B cell (primary cell): ENCODE data around the gene MBNL2. TPM values are rescaled to one million over a fixed set of nuclear protein-coding genes. Genes with fewer than 3 reads are reported as not detected.

ENCODE experiments used
- ATAC-seq: fragments of 200-7000 bp; cut with Tn5 transposase; one replicate; pipeline ENCODE4 v1.10.0; 2021; ENCODE audit warnings: low read depth, mild to moderate bottlenecking, moderate number of reproducible peaks, moderate library complexity
- CTCF ChIA-PET: fragments of 350-600 bp; sonication (Branson Sonifier 250); formaldehyde crosslinking; loops from one replicate; lab custom pipeline; 2021; ENCODE audit warnings: antibody characterized with exemption, inconsistent platforms; lab: Charles Lee
- POLR2A ChIA-PET: fragments of 350-600 bp; sonication (Branson Sonifier 250); formaldehyde crosslinking; loops from one replicate; lab custom pipeline; 2021; ENCODE audit warnings: antibody characterized with exemption; lab: Charles Lee
- DNase-seq: peaks from one replicate; pipeline ENCODE4 v3.0.0; 2013
- H2AFZ ChIP-seq: 2 replicates; pipeline ENCODE4 v1.6.1; 2012; ENCODE audit warnings: mild to moderate bottlenecking, low read depth, low read length; ENCODE audit not compliant: insufficient read depth, poor library complexity, severe bottlenecking
- H3K27ac ChIP-seq, 2 donors: 1 replicate in 1 of 2; 2 replicates in 1 of 2; pipeline ENCODE4 v1.5.1; 2012 to 2013; ENCODE audit warnings: low read length in 2 of 2, mild to moderate bottlenecking in 2 of 2, moderate library complexity in 1 of 2
- H3K27me3 ChIP-seq, 4 experiments: fragments of 200-600 bp in 1 of 4; sonication (generic) in 1 of 4; replicated peaks in 1 of 4; 1 replicate in 2 of 4; 2 replicates in 2 of 4; pipeline versions ENCODE4 v1.6.1 to v1.7.0; 2013 to 2016; ENCODE audit warnings: low read length in 3 of 4, mild to moderate bottlenecking in 2 of 4, mixed read lengths in 1 of 4, moderate library complexity in 1 of 4; ENCODE audit not compliant: insufficient read depth in 4 of 4, control insufficient read depth in 3 of 4; ENCODE audit errors: control extremely low read depth in 1 of 4
- H3K36me3 ChIP-seq, 2 experiments: replicated peaks in 1 of 2; 1 replicate in 1 of 2; 2 replicates in 1 of 2; pipeline versions ENCODE4 v1.6.1 to v1.7.1; 2013; ENCODE audit warnings: low read length in 1 of 2; ENCODE audit not compliant: insufficient read depth in 2 of 2, control insufficient read depth in 1 of 2; ENCODE audit errors: control extremely low read depth in 1 of 2, extremely low read depth in 1 of 2
- H3K4me1 ChIP-seq, 2 donors: fragments of 200-600 bp in 1 of 2; sonication (generic) in 1 of 2; 1 replicate in 1 of 2; 2 replicates in 1 of 2; pipeline versions ENCODE4 v1.5.1 to v1.6.1; 2013 to 2017; ENCODE audit warnings: low read length in 2 of 2; ENCODE audit not compliant: control insufficient read depth in 2 of 2, insufficient read depth in 2 of 2
- H3K4me2 ChIP-seq: replicated peaks from 2 replicates; pipeline ENCODE3; 2012; ENCODE audit warnings: mild to moderate bottlenecking, low read depth, low read length; ENCODE audit not compliant: poor library complexity, severe bottlenecking
- H3K4me3 ChIP-seq, 5 experiments: fragments of 200-600 bp in 1 of 5; sonication (generic) in 1 of 5; 1 replicate in 3 of 5; 2 replicates in 2 of 5; pipeline versions ENCODE4 v1.5.1 to v1.7.0; 2011 to 2016; ENCODE audit warnings: low read length in 4 of 5, mild to moderate bottlenecking in 4 of 5, low read depth in 2 of 5, control low read depth in 1 of 5, moderate library complexity in 1 of 5; ENCODE audit not compliant: insufficient read depth in 1 of 5; ENCODE audit errors: control extremely low read depth in 1 of 5, extremely low read depth in 1 of 5
- H3K79me2 ChIP-seq: fragments of 200-600 bp; sonication (generic); one replicate; pipeline ENCODE4 v1.6.0; 2016; ENCODE audit warnings: low read length; ENCODE audit not compliant: control insufficient read depth, insufficient read depth
- H3K9ac ChIP-seq: fragments of 200-600 bp; sonication (generic); 2 replicates; pipeline ENCODE4 v1.6.1; 2017; ENCODE audit warnings: mild to moderate bottlenecking, low read length, moderate library complexity
- H3K9me3 ChIP-seq, 3 donors: one replicate each; pipeline versions ENCODE4 v1.6.1 to v1.7.1; 2013; ENCODE audit warnings: low read length in 2 of 3; ENCODE audit not compliant: control insufficient read depth in 2 of 3, insufficient read depth in 1 of 3; ENCODE audit errors: control extremely low read depth in 1 of 3
- H4K20me1 ChIP-seq: 2 replicates; pipeline ENCODE4 v1.6.0; 2012; ENCODE audit warnings: mild to moderate bottlenecking, low read length; ENCODE audit not compliant: insufficient read depth, control insufficient read depth, poor library complexity, severe bottlenecking
- H3K27ac Mint-ChIP-seq: one replicate; pipeline ENCODE4 v1.8.0; 2021; ENCODE audit warnings: mixed read lengths
- H3K27me3 Mint-ChIP-seq: one replicate; pipeline ENCODE4 v1.8.0; 2021; ENCODE audit warnings: mixed read lengths
- H3K4me1 Mint-ChIP-seq: one replicate; pipeline ENCODE4 v1.8.0; 2021; ENCODE audit warnings: mixed read lengths
- H3K4me3 Mint-ChIP-seq: one replicate; pipeline ENCODE4 v1.8.0; 2021; ENCODE audit warnings: mixed read lengths
- H3K9me3 Mint-ChIP-seq: one replicate; pipeline ENCODE4 v1.8.0; 2022; ENCODE audit warnings: mixed read lengths; ENCODE audit not compliant: insufficient read depth
- EZH2 ChIP-seq: IDR thresholded peaks from 2 replicates; pipeline ENCODE4 v1.6.1; 2012; ENCODE audit warnings: borderline replicate concordance, low read depth, mild to moderate bottlenecking, moderate library complexity, low read length; ENCODE audit not compliant: insufficient read depth, poor library complexity, severe bottlenecking
- WGBS: methylation state at CpG from one replicate; pipeline ENCODE4 v1.1.5; 2013; ENCODE audit warnings: missing lambda C conversion rate; ENCODE audit not compliant: insufficient coverage; 5-methylcytosine and 5-hydroxymethylcytosine counted together
- intact Hi-C: fragments of 100-400 bp; cut with micrococcal nuclease; formaldehyde crosslinking; loops from one replicate; pipeline ENCODE4 v1.10.0; 2022
- polyA plus RNA-seq: library from polyadenylated mRNA; depleted of rRNA; stranded (reverse); fragments of >200 nt; gene quantifications from 2 replicates; pipeline ENCODE4 v1.2.3, GENCODE V29; 2012
- total RNA-seq, 2 donors: library from RNA; stranded (reverse); fragments of 120-200 nt in 1 of 2; gene quantifications; 1 replicate in 1 of 2; 2 replicates in 1 of 2; pipeline versions ENCODE4 v1.2.3 to v1.2.4, GENCODE V29; 2013 to 2022
- TF ChIP-seq, protein P1 (sequence below): fragments of 200-600 bp; IDR thresholded peaks from one replicate; pipeline ENCODE4 v1.8.0; 2022; ENCODE audit warnings: antibody characterized with exemption, mild to moderate bottlenecking

MBNL2 gene
- total and polyA plus RNA-seq, 2 donors (not counting 1 experiment from before 2014, with no cell fraction given), result 6.9 to 50.1 TPM

GRCh38 chr13:97238883-97239282 lies 16.8 kb downstream of the MBNL2 start:
- H3K4me3 Mint-ChIP-seq, result no peak overlapping the region
- Histone ChIP-seq H4K20me1 (peaks cover 100% of the 10 kb centered on the region), H3K9me3 (no peaks in the 10 kb centered on the region), H3K36me3 (peaks cover 0 to 37% of the 10 kb centered on the region in 2 experiments), H3K79me2 (peaks cover 98% of the 10 kb centered on the region), H3K4me3 (no peak overlapping the region), H3K9ac (no peak overlapping the region), H3K4me1 (peaks cover 0 to 2% of the 10 kb centered on the region in 2 donors), H3K4me2 (no peak overlapping the region), H2AFZ (no peak overlapping the region), H3K27ac (no peak overlapping the region), H3K27me3 (no peaks in the 10 kb centered on the region)
- ATAC-seq (no peak), DNase-seq (no peak)
- H3K27me3 Mint-ChIP-seq, result no peaks in the 10 kb centered on the region
- ChIA-PET CTCF (no interaction called here), POLR2A (no interaction called here)
- intact Hi-C loops, result no loop called here
- no peaks in the 10 kb centered on the region for H3K9me3 Mint-ChIP-seq
- WGBS, result 100% methylated on average over 3 of the region's 4 CpGs
- H3K27ac Mint-ChIP-seq, result no peak overlapping the region
- no peak for TF ChIP-seq EZH2
- TF ChIP-seq, protein P1, sequence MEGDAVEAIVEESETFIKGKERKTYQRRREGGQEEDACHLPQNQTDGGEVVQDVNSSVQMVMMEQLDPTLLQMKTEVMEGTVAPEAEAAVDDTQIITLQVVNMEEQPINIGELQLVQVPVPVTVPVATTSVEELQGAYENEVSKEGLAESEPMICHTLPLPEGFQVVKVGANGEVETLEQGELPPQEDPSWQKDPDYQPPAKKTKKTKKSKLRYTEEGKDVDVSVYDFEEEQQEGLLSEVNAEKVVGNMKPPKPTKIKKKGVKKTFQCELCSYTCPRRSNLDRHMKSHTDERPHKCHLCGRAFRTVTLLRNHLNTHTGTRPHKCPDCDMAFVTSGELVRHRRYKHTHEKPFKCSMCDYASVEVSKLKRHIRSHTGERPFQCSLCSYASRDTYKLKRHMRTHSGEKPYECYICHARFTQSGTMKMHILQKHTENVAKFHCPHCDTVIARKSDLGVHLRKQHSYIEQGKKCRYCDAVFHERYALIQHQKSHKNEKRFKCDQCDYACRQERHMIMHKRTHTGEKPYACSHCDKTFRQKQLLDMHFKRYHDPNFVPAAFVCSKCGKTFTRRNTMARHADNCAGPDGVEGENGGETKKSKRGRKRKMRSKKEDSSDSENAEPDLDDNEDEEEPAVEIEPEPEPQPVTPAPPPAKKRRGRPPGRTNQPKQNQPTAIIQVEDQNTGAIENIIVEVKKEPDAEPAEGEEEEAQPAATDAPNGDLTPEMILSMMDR, result no peak
- H3K4me1 Mint-ChIP-seq, result peaks cover 51% of the 10 kb centered on the region

GRCh38 chr13:97239306-97239705 lies 17.2 kb downstream of the MBNL2 start:
- Histone ChIP-seq H3K27me3 (no peaks in the 10 kb centered on the region), H3K36me3 (peaks cover 0 to 33% of the 10 kb centered on the region in 2 experiments), H2AFZ (no peak overlapping the region), H3K79me2 (peaks cover 94% of the 10 kb centered on the region), H3K9ac (no peak overlapping the region), H3K4me2 (no peak overlapping the region), H3K4me3 (no peak overlapping the region), H3K4me1 (peaks cover 0 to 2% of the 10 kb centered on the region in 2 donors), H4K20me1 (peaks cover 100% of the 10 kb centered on the region), H3K27ac (no peak overlapping the region), H3K9me3 (no peaks in the 10 kb centered on the region)
- no CpG with 5 or more reads among the region's 1 CpG for WGBS
- H3K27ac Mint-ChIP-seq, result no peak overlapping the region
- TF ChIP-seq, protein P1, result no peak
- no peak for TF ChIP-seq EZH2
- peaks cover 54% of the 10 kb centered on the region for H3K4me1 Mint-ChIP-seq
- no peak overlapping the region for H3K4me3 Mint-ChIP-seq
- DNase-seq (no peak), ATAC-seq (no peak)
- ChIA-PET POLR2A (no interaction called here), CTCF (no interaction called here)
- no peaks in the 10 kb centered on the region for H3K27me3 Mint-ChIP-seq
- H3K9me3 Mint-ChIP-seq, result no peaks in the 10 kb centered on the region
- intact Hi-C loops, result no loop called here
